Mesenchymal stem cell (in vitro differentiated cells and primary cell): ENCODE results near the gene TMEM222.

Experiments
- DNase-seq: peaks from one replicate; pipeline ENCODE4 v3.0.0-alpha.2; 2013
- H2AFZ ChIP-seq: one replicate; pipeline ENCODE4 v1.6.1; 2013; ENCODE audit warnings: low read depth, mild to moderate bottlenecking, control low read depth, inconsistent platforms, low read length, moderate library complexity
- H2AK5ac ChIP-seq: 2 replicates; pipeline ENCODE4 v1.6.1; 2013; ENCODE audit warnings: low read length, moderate library complexity, mild to moderate bottlenecking, inconsistent platforms; ENCODE audit not compliant: severe bottlenecking
- H2BK120ac ChIP-seq: one replicate; pipeline ENCODE4 v1.6.1; 2013; ENCODE audit warnings: low read depth, mild to moderate bottlenecking, inconsistent platforms, low read length, moderate library complexity
- H2BK12ac ChIP-seq, 2 experiments: one replicate each; pipeline ENCODE4 v1.6.1; 2013; ENCODE audit warnings: inconsistent platforms in 2 of 2, low read length in 2 of 2, mild to moderate bottlenecking in 2 of 2, moderate library complexity in 2 of 2, control low read depth in 1 of 2
- H2BK15ac ChIP-seq: one replicate; pipeline ENCODE4 v1.6.1; 2013; ENCODE audit warnings: mild to moderate bottlenecking, low read depth, inconsistent platforms; ENCODE audit not compliant: poor library complexity, severe bottlenecking
- H2BK5ac ChIP-seq: 2 replicates; pipeline ENCODE4 v1.6.1; 2013; ENCODE audit warnings: low read depth, mild to moderate bottlenecking, low read length, control low read depth, inconsistent platforms; ENCODE audit not compliant: poor library complexity, severe bottlenecking
- H3K14ac ChIP-seq, 2 experiments: one replicate each; pipeline ENCODE4 v1.6.1; 2013; ENCODE audit warnings: inconsistent platforms in 2 of 2, low read length in 2 of 2, control low read depth in 1 of 2, mild to moderate bottlenecking in 1 of 2, moderate library complexity in 1 of 2
- H3K18ac ChIP-seq, 2 experiments: one replicate each; pipeline ENCODE4 v1.6.1; 2013; ENCODE audit warnings: inconsistent platforms in 2 of 2, low read length in 2 of 2, control low read depth in 1 of 2, low read depth in 1 of 2, mild to moderate bottlenecking in 1 of 2
- H3K23ac ChIP-seq, 2 experiments: one replicate each; pipeline ENCODE4 v1.6.1; 2013; ENCODE audit warnings: inconsistent platforms in 2 of 2, low read length in 2 of 2, mild to moderate bottlenecking in 2 of 2, moderate library complexity in 2 of 2, control low read depth in 1 of 2
- H3K27ac ChIP-seq: 2 replicates; pipeline ENCODE4 v1.5.1; 2013; ENCODE audit warnings: mild to moderate bottlenecking, moderate library complexity, low read length, control low read depth, inconsistent platforms; ENCODE audit not compliant: poor library complexity, severe bottlenecking
- H3K27me3 ChIP-seq, 2 experiments: 2 replicates each; pipeline versions ENCODE4 v1.6.1 to v1.7.0; 2013; ENCODE audit warnings: low read length in 2 of 2, mild to moderate bottlenecking in 2 of 2, moderate library complexity in 2 of 2, control low read depth in 1 of 2, inconsistent platforms in 1 of 2; ENCODE audit not compliant: control insufficient read depth in 1 of 2, insufficient read depth in 1 of 2
- H3K36me3 ChIP-seq, 2 experiments: 2 replicates each; pipeline versions ENCODE4 v1.6.1 to v1.7.0; 2013; ENCODE audit warnings: low read length in 2 of 2, control low read depth in 1 of 2, inconsistent platforms in 1 of 2, low read depth in 1 of 2, mild to moderate bottlenecking in 1 of 2; ENCODE audit not compliant: insufficient read depth in 2 of 2, control insufficient read depth in 1 of 2
- H3K4ac ChIP-seq, 2 experiments: one replicate each; pipeline ENCODE4 v1.6.1; 2013; ENCODE audit warnings: inconsistent platforms in 2 of 2, low read length in 2 of 2, mild to moderate bottlenecking in 2 of 2, moderate library complexity in 2 of 2, control low read depth in 1 of 2, low read depth in 1 of 2
- H3K4me1 ChIP-seq: 2 replicates; pipeline ENCODE4 v1.6.1; 2013; ENCODE audit warnings: low read depth, low read length, control low read depth; ENCODE audit not compliant: control insufficient read depth, insufficient read depth
- H3K4me2 ChIP-seq: 2 replicates; pipeline ENCODE4 v1.6.1; 2013; ENCODE audit warnings: low read length, mild to moderate bottlenecking, inconsistent platforms; ENCODE audit not compliant: poor library complexity, severe bottlenecking
- H3K4me3 ChIP-seq, 2 experiments: 2 replicates each; pipeline versions ENCODE4 v1.5.1 to v1.7.0; 2013; ENCODE audit warnings: low read length in 2 of 2, mild to moderate bottlenecking in 2 of 2, control low read depth in 1 of 2, low read depth in 1 of 2; ENCODE audit not compliant: insufficient read depth in 1 of 2
- H3K79me1 ChIP-seq: replicated peaks from 2 replicates; pipeline ENCODE4 v1.6.1; 2013; ENCODE audit warnings: mild to moderate bottlenecking, control low read depth, low read length, inconsistent platforms; ENCODE audit not compliant: poor library complexity, severe bottlenecking
- H3K9ac ChIP-seq: 2 replicates; pipeline ENCODE4 v1.7.0; 2013; ENCODE audit warnings: mild to moderate bottlenecking, low read length, moderate library complexity
- H3K9me3 ChIP-seq: 2 replicates; pipeline ENCODE4 v1.7.0; 2013; ENCODE audit warnings: mild to moderate bottlenecking, low read length; ENCODE audit not compliant: control insufficient read depth
- H4K8ac ChIP-seq: one replicate; pipeline ENCODE4 v1.6.1; 2013; ENCODE audit warnings: inconsistent platforms, mild to moderate bottlenecking, low read length, moderate library complexity
- H4K91ac ChIP-seq: one replicate; pipeline ENCODE4 v1.6.1; 2013; ENCODE audit warnings: mild to moderate bottlenecking, low read length, inconsistent platforms
- WGBS: methylation state at CpG from one replicate; pipeline ENCODE4 v1.1.7; 2013; ENCODE audit warnings: mixed read lengths; 5-methylcytosine and 5-hydroxymethylcytosine counted together

Gene TMEM222

DNA sequence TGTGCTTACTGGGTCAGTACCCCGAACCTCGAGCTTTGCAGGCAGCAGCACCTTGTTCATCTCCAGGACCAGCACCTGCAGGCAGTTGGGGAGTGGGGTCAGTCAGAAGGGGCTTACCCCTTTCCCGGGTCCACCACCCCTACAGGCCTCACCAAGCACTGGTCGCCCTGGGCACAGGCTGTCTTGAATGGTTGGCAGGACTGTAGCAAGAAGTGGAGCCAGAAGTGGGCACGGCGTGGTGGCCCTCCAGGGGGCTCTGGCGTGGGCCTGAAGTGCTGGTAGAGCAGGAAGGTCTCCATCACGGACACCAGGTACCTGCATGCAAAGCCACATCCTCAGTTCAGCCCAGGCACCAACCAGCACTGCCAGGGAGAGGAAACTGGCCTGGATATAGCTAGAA, 39.6 kb downstream of the TMEM222 start:
- Histone ChIP-seq H2AK5ac (no peak overlapping the region), H2BK120ac (no peak overlapping the region), H3K79me1 (peaks cover 11% of the 10 kb centered on the region), H3K36me3 (peaks cover 73 to 77% of the 10 kb centered on the region in 2 experiments), H4K91ac (no peak overlapping the region), H3K9ac (no peak overlapping the region), H3K4me3 (no peak overlapping the region), H2BK15ac (no peak overlapping the region), H3K23ac (no peak overlapping the region), H3K4me2 (no peak overlapping the region), H3K9me3 (no peaks in the 10 kb centered on the region), H3K4ac (no peak overlapping the region), H3K27me3 (no peaks in the 10 kb centered on the region), H3K18ac (no peak overlapping the region), H4K8ac (no peak overlapping the region), H3K4me1 (peaks cover 20% of the 10 kb centered on the region), H3K27ac (no peak overlapping the region), H3K14ac (no peak overlapping the region), H2BK12ac (no peak overlapping the region), H2AFZ (no peak overlapping the region), H2BK5ac (no peak overlapping the region)
- WGBS: 94% methylated on average over 8 of the region's 8 CpGs
- DNase-seq: no peak

DNA sequence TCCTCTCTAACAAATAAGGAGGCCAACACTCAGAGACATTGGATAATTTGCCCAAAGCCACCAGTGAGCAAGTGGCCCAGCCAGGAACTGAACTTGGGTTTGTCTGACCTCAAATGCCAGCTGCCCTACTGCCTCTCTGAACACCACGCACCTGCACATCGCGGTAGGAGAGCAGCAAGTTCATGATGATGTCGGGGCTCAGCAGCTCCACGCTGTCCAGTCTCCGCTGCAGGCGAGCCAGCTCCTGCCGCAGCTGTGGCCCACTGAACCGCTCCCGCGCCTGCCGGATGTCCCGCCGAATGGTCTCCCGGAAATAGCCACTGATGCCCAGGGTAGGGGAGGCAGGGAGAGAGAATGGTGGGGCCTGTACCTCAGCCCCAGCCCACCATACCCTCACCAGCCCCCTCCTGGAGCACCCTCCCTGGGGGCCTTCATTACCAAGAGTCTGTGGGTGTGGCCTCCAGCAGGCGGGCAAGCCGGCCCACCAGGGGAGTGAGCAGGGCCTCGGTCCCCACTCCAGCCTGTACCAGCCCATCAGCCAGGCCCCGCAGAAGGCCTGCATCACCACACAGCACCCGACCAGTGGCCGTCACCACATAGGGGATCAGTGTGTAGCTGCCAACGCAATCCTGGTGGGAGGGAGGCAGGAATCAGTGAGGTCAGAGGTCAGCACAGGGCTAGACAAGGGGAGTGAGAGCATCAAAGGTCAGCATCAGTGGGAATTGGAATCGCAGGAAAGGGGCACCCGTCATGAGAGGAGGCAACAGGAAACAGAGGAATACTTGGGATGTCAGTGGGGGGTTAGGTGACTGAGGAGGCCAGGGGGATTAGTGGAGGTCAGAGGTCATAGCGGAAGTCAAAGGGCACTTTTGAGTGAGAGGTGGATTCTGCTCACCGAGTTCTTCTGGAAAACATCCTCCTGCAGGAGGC, 42.1 kb downstream of the TMEM222 start:
- H3K4me3 ChIP-seq: no peak overlapping the region
- H2AK5ac ChIP-seq: no peak overlapping the region
- 72% methylated on average over 18 of the region's 26 CpGs for whole genome bisulfite sequencing
- peak overlapping the region; percentile 48 for H4K91ac ChIP-seq
- H2BK15ac ChIP-seq: peak overlapping the region; percentile 38
- H4K8ac ChIP-seq: no peak overlapping the region
- H3K14ac ChIP-seq: no peak overlapping the region
- no peak overlapping the region for H3K23ac ChIP-seq
- H2BK120ac ChIP-seq: no peak overlapping the region
- no peak overlapping the region for H3K9ac ChIP-seq
- H3K9me3 ChIP-seq: no peaks in the 10 kb centered on the region
- peak overlapping the region in 1 of 2 experiments; percentile 73 for H2BK12ac ChIP-seq
- H3K36me3 ChIP-seq: peaks cover 51 to 55% of the 10 kb centered on the region in 2 experiments
- peaks cover 11% of the 10 kb centered on the region for H3K79me1 ChIP-seq
- no peak overlapping the region for H3K4ac ChIP-seq
- H3K4me2 ChIP-seq: no peak overlapping the region
- DNase-seq: no peak
- H3K27me3 ChIP-seq: no peaks in the 10 kb centered on the region
- no peak overlapping the region for H2AFZ ChIP-seq
- no peak overlapping the region for H3K27ac ChIP-seq
- H3K18ac ChIP-seq: no peak overlapping the region
- H3K4me1 ChIP-seq: peaks cover 19% of the 10 kb centered on the region
- no peak overlapping the region for H2BK5ac ChIP-seq

DNA sequence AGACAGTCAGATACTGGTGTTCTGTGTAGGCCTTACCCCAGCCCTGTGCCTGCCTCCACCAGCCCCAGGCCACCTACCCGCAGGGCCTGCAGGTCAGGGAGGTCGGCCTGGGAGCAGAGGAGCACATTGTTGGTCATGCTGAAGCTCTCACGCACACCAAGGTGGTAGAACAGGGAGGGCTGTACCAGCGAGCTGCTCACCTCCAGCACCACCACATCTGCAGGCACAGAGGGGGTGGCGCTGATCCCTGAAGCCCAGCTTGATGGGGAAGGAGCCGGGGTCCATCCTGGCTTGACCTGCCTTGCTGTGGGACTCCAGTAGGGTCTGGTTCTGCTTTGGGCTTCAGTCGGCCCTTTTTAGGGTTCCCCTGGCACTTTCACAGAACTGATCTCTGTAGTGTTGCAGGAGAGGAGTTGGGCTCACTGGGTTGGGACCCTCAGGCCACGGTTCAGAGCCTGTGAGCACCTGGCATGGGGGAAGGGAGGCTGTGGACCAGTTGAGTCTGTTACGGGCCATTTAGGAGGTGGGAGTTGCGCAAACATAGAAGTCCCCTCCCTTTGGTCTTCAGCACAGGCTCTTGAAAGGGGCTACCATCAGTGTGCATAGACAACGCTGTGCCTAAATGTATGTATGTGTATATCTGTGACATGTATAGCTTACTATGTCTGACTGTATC, 42.9 kb downstream of the TMEM222 start:
- H3K14ac ChIP-seq: peak overlapping the region in 1 of 2 experiments; percentile 14
- peaks cover 43 to 47% of the 10 kb centered on the region in 2 experiments for H3K36me3 ChIP-seq
- DNase-seq: no peak
- H3K4me3 ChIP-seq: peak overlapping the region in 1 of 2 experiments; percentile 71
- H3K27ac ChIP-seq: peak overlapping the region; percentile 68
- H3K4me2 ChIP-seq: peak overlapping the region; percentile 51
- no peaks in the 10 kb centered on the region for H3K27me3 ChIP-seq
- peak overlapping the region; percentile 95 for H3K9ac ChIP-seq
- H2BK12ac ChIP-seq: peak overlapping the region; percentile 69 to 73
- H4K91ac ChIP-seq: peak overlapping the region; percentile 48
- peaks cover 11% of the 10 kb centered on the region for H3K79me1 ChIP-seq
- WGBS: 78% methylated on average over 11 of the region's 11 CpGs
- H2BK120ac ChIP-seq: no peak overlapping the region
- H3K4ac ChIP-seq: peak overlapping the region; percentile 65 to 77
- H2AFZ ChIP-seq: no peak overlapping the region
- no peaks in the 10 kb centered on the region for H3K9me3 ChIP-seq
- H4K8ac ChIP-seq: peak overlapping the region; percentile 92
- H3K4me1 ChIP-seq: peaks cover 19% of the 10 kb centered on the region
- peak overlapping the region; percentile 44 to 61 for H3K18ac ChIP-seq
- H3K23ac ChIP-seq: no peak overlapping the region
- no peak overlapping the region for H2BK5ac ChIP-seq
- no peak overlapping the region for H2BK15ac ChIP-seq
- H2AK5ac ChIP-seq: no peak overlapping the region
